HCT116 (cell line): ENCODE data around the gene SCG5.

Experiments
- EZH2 ChIP-seq: fragments of 200-600 bp; sonication (generic); IDR thresholded peaks from 2 replicates; pipeline ENCODE4 v1.6.1; 2017; ENCODE audit warnings: antibody characterized with exemption, mixed run types
- EZH2phosphoT487 ChIP-seq: fragments of 200-600 bp; IDR thresholded peaks from 2 replicates; pipeline ENCODE4 v1.6.1; 2018; ENCODE audit warnings: antibody characterized with exemption, borderline replicate concordance
- POLR2A ChIP-seq: IDR thresholded peaks from 2 replicates; pipeline ENCODE4 v1.7.0; 2011; ENCODE audit warnings: borderline replicate concordance; ENCODE audit not compliant: insufficient read depth, insufficient read length; ENCODE audit errors: extremely low read depth
- POLR2AphosphoS5 ChIP-seq: IDR thresholded peaks from 2 replicates; pipeline ENCODE4 v1.6.1; 2011; ENCODE audit warnings: mild to moderate bottlenecking, low read depth, low read length, moderate library complexity
- SP1 ChIP-seq: IDR thresholded peaks from 2 replicates; pipeline ENCODE4 v1.6.1; 2012; ENCODE audit warnings: low read depth
- TCF7L2 ChIP-seq: IDR thresholded peaks from 2 replicates; pipeline ENCODE4 v1.7.0; 2011; ENCODE audit warnings: borderline replicate concordance, inconsistent platforms; ENCODE audit not compliant: insufficient read depth, insufficient read length; ENCODE audit errors: extremely low read depth
- ZFX ChIP-seq: fragments of 450-650 bp; IDR thresholded peaks from 2 replicates; pipeline ENCODE4 v1.6.1; 2017
- ZNF274 ChIP-seq: fragments of 200-500 bp; sonication (Bioruptor generic); IDR thresholded peaks from 2 replicates; pipeline ENCODE4 v1.6.1; 2014; ENCODE audit warnings: mild to moderate bottlenecking, low read depth, low read length, inconsistent platforms
- TF ChIP-seq, protein P1 (sequence below): IDR thresholded peaks from 2 replicates; pipeline ENCODE4 v1.6.1; 2012; ENCODE audit warnings: low read depth
- TF ChIP-seq, protein P2 (sequence below), 3 experiments: fragments of 200-600 bp in 1 of 3; sonication (generic) in 1 of 3; IDR thresholded peaks in 2 of 3; conservative IDR thresholded peaks in 1 of 3; 2 replicates each; pipeline ENCODE4 v1.5.1; 2012 to 2017; ENCODE audit warnings: low read depth in 2 of 3, low read length in 2 of 3, antibody characterized with exemption in 1 of 3, borderline replicate concordance in 1 of 3, control low read depth in 1 of 3, mild to moderate bottlenecking in 1 of 3, mixed read lengths in 1 of 3, mixed run types in 1 of 3, moderate library complexity in 1 of 3; ENCODE audit not compliant: insufficient read depth in 1 of 3

DNA sequence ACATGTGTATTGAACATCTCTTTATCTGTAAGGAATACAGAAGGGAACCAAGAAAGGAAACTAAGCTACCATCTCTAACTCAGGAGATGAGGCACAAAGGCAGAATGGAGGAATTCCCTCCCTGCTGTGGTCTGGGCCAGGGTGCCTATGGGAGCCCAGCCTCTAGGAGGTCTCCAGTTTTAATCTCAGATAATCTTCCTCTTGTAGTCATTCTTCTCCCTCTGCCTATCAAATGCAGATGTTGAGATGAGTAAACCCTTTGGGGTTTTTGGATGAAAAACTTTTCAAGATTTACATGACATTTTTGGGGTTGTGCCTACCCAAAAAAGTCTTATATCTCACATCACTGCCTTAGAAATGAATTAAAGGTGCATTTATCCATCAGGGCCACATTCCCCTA, 23.3 kb downstream of the SCG5 start:
- TF ChIP-seq ZNF274 = no peak
- TF ChIP-seq, protein P1, sequence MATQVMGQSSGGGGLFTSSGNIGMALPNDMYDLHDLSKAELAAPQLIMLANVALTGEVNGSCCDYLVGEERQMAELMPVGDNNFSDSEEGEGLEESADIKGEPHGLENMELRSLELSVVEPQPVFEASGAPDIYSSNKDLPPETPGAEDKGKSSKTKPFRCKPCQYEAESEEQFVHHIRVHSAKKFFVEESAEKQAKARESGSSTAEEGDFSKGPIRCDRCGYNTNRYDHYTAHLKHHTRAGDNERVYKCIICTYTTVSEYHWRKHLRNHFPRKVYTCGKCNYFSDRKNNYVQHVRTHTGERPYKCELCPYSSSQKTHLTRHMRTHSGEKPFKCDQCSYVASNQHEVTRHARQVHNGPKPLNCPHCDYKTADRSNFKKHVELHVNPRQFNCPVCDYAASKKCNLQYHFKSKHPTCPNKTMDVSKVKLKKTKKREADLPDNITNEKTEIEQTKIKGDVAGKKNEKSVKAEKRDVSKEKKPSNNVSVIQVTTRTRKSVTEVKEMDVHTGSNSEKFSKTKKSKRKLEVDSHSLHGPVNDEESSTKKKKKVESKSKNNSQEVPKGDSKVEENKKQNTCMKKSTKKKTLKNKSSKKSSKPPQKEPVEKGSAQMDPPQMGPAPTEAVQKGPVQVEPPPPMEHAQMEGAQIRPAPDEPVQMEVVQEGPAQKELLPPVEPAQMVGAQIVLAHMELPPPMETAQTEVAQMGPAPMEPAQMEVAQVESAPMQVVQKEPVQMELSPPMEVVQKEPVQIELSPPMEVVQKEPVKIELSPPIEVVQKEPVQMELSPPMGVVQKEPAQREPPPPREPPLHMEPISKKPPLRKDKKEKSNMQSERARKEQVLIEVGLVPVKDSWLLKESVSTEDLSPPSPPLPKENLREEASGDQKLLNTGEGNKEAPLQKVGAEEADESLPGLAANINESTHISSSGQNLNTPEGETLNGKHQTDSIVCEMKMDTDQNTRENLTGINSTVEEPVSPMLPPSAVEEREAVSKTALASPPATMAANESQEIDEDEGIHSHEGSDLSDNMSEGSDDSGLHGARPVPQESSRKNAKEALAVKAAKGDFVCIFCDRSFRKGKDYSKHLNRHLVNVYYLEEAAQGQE = no peak
- no peak for TF ChIP-seq SP1
- TF ChIP-seq, protein P2, sequence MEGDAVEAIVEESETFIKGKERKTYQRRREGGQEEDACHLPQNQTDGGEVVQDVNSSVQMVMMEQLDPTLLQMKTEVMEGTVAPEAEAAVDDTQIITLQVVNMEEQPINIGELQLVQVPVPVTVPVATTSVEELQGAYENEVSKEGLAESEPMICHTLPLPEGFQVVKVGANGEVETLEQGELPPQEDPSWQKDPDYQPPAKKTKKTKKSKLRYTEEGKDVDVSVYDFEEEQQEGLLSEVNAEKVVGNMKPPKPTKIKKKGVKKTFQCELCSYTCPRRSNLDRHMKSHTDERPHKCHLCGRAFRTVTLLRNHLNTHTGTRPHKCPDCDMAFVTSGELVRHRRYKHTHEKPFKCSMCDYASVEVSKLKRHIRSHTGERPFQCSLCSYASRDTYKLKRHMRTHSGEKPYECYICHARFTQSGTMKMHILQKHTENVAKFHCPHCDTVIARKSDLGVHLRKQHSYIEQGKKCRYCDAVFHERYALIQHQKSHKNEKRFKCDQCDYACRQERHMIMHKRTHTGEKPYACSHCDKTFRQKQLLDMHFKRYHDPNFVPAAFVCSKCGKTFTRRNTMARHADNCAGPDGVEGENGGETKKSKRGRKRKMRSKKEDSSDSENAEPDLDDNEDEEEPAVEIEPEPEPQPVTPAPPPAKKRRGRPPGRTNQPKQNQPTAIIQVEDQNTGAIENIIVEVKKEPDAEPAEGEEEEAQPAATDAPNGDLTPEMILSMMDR (IDR thresholded peaks at IDR 0.05 in 2 of 3, conservative IDR thresholded peaks at IDR 0.05 in 1 of 3; ENCODE audit: borderline replicate concordance in 1 of 3, insufficient read depth in 1 of 3, low read depth in 2 of 3, low read length in 2 of 3) = no peak
- TF ChIP-seq ZFX = no peak
- no peak for TF ChIP-seq TCF7L2
- TF ChIP-seq POLR2AphosphoS5 = no peak
- TF ChIP-seq POLR2A = no peak
- TF ChIP-seq EZH2 = no peak
- no peak for TF ChIP-seq EZH2phosphoT487
